ENCODE measurements around the gene PLOD2.

The PLOD2 gene

DNA sequence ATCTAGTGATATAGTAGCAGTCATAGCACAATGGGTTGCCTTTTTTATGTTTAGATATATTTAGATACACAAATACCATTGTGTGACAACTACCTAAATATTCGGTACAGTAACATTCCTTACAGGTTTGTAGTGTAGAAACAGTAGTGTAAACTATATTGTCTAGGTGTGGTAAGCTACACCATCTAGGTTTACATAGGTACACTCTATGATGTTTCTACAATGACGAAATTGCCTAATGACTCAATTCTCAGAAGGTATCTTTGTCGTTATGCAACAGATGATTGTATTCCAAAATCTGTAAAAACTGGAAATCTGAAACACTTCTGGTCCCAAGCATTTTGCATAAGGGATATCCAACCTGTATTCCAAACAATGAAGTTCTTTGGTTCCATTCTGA is 24.3 kb downstream of the PLOD2 start:
- no peak overlapping the region for H3K4ac ChIP-seq (ENCODE audit: low read depth, low read length)
- no peaks in the 10 kb centered on the region for H3K27me3 ChIP-seq (ENCODE audit: insufficient read depth, low read length)
- no peak overlapping the region for H2BK120ac ChIP-seq (ENCODE audit: insufficient read depth, low read length, poor library complexity)
- no peak overlapping the region for H4K12ac ChIP-seq (ENCODE audit: low read depth, low read length)
- H3K14ac ChIP-seq (ENCODE audit: low read length), result no peak overlapping the region
- no peak overlapping the region for H2AFZ ChIP-seq (ENCODE audit: insufficient read depth, low read length, poor library complexity)
- H3K9ac ChIP-seq (ENCODE audit: low read length), result no peak overlapping the region
- no peak overlapping the region for H3K18ac ChIP-seq (ENCODE audit: low read length)
- H3K9me3 ChIP-seq (ENCODE audit: insufficient read depth, low read depth, low read length), result no peaks in the 10 kb centered on the region
- no peaks in the 10 kb centered on the region for H3K79me2 ChIP-seq (ENCODE audit: control insufficient read depth, insufficient read depth, low read length, poor library complexity)
- H3K23ac ChIP-seq (ENCODE audit: low read length), result no peak overlapping the region
- no peak overlapping the region for H3K4me3 ChIP-seq (ENCODE audit: low read depth, low read length)
- H3K36me3 ChIP-seq (ENCODE audit: control insufficient read depth in 1 of 2, insufficient read depth in 2 of 2, low read length in 2 of 2), result no peaks in the 10 kb centered on the region
- no peak overlapping the region for H4K8ac ChIP-seq (ENCODE audit: low read depth, low read length)
- no CpG with 5 or more reads among the region's 3 CpGs for WGBS (ENCODE audit: extremely low coverage, insufficient coverage, insufficient read length)
- no peak overlapping the region for H2AK5ac ChIP-seq (ENCODE audit: low read length)
- peak in 1 of 2 donors; percentile 93 for DNase-seq
- H3K27ac ChIP-seq (ENCODE audit: low read depth, low read length), result no peak overlapping the region
- H2BK5ac ChIP-seq (ENCODE audit: low read depth, low read length, poor library complexity), result no peak overlapping the region
- no peak overlapping the region for H4K91ac ChIP-seq (ENCODE audit: low read depth, low read length)
- no peaks in the 10 kb centered on the region for H3K4me1 ChIP-seq (ENCODE audit: control insufficient read depth in 1 of 2, insufficient read depth in 2 of 2, low read length in 2 of 2)
- no peaks in the 10 kb centered on the region for H3K79me1 ChIP-seq (ENCODE audit: low read length)
- no peak overlapping the region for H2BK12ac ChIP-seq (ENCODE audit: low read length)
- no peak overlapping the region for H3K4me2 ChIP-seq (ENCODE audit: low read length)

DNA sequence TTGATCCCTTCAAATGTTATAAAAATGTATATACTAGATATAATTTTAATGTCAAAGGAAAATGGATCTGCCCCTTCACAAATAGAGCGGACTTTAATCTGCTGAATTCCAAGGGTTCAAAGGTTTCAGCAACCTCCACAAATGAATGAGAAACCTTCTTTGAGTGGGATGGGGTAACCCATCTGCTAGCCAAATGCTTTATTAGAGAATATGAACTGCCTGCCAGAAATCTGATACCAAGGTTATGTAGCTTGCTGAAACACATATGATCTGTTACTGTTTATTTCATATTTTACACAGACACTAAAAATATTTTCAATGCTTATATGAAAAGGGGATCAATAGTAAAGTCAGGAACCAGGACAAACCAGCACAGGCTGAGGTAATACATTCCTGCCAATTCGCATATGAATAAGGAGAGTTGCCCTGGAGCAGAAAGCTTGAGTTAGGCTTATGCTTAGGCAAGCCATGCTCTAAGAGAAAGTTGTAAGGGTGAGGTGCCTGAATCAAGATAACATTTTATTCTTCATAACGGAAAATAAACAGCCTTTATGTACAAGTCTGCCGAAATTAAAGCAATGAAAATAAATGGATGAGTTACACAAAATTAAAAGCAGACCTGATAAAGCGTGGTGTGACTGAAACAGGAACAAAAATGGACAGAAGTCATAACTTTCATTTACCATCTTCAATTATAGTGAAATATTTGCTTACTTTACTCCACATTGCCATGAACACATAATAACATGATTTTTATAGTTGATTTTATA is 26.5 kb downstream of the PLOD2 start:
- no peaks in the 10 kb centered on the region for H3K36me3 ChIP-seq (ENCODE audit: control insufficient read depth in 1 of 2, insufficient read depth in 2 of 2, low read length in 2 of 2)
- H3K9ac ChIP-seq (ENCODE audit: low read length), result no peak overlapping the region
- no peak overlapping the region for H2AFZ ChIP-seq (ENCODE audit: insufficient read depth, low read length, poor library complexity)
- no peak overlapping the region for H3K4ac ChIP-seq (ENCODE audit: low read depth, low read length)
- no peak overlapping the region for H3K18ac ChIP-seq (ENCODE audit: low read length)
- no peak overlapping the region for H2BK12ac ChIP-seq (ENCODE audit: low read length)
- no peak overlapping the region for H4K8ac ChIP-seq (ENCODE audit: low read depth, low read length)
- H3K79me2 ChIP-seq (ENCODE audit: control insufficient read depth, insufficient read depth, low read length, poor library complexity), result no peaks in the 10 kb centered on the region
- H3K9me3 ChIP-seq (ENCODE audit: insufficient read depth, low read depth, low read length), result no peaks in the 10 kb centered on the region
- H3K4me2 ChIP-seq (ENCODE audit: low read length), result no peak overlapping the region
- H3K4me1 ChIP-seq (ENCODE audit: control insufficient read depth in 1 of 2, insufficient read depth in 2 of 2, low read length in 2 of 2), result no peaks in the 10 kb centered on the region
- H3K27ac ChIP-seq (ENCODE audit: low read depth, low read length), result no peak overlapping the region
- no peak overlapping the region for H3K23ac ChIP-seq (ENCODE audit: low read length)
- H3K79me1 ChIP-seq (ENCODE audit: low read length), result no peaks in the 10 kb centered on the region
- no peak overlapping the region for H3K4me3 ChIP-seq (ENCODE audit: low read depth, low read length)
- no peak overlapping the region for H3K14ac ChIP-seq (ENCODE audit: low read length)
- H4K91ac ChIP-seq (ENCODE audit: low read depth, low read length), result no peak overlapping the region
- no CpG with 5 or more reads among the region's 5 CpGs for WGBS (ENCODE audit: extremely low coverage, insufficient coverage, insufficient read length)
- no peaks in the 10 kb centered on the region for H3K27me3 ChIP-seq (ENCODE audit: insufficient read depth, low read length)
- DNase-seq, result peak in 1 of 2 donors; percentile 35
- H2BK120ac ChIP-seq (ENCODE audit: insufficient read depth, low read length, poor library complexity), result no peak overlapping the region
- no peak overlapping the region for H2AK5ac ChIP-seq (ENCODE audit: low read length)
- H4K12ac ChIP-seq (ENCODE audit: low read depth, low read length), result no peak overlapping the region
- H2BK5ac ChIP-seq (ENCODE audit: low read depth, low read length, poor library complexity), result no peak overlapping the region

DNA sequence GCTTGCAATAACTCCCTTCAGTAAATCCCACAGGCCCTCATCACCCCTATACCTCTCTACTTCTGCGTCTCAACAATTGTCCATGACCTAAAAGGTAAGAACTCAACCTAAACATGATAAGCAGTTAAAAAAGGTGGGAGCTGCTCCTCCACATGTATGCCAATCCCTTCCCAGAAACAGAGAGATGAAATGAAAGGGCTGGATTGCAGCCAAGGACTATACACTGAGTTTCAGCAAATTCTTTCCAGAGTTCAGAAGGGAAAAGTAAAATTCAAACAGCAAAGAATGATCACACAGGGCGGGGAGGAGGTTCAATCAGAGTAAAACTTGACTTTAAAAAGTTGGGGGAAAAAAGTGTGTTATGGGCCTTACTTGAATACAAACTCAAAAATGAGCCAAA is 27.5 kb downstream of the PLOD2 start:
- no peaks in the 10 kb centered on the region for H3K79me1 ChIP-seq (ENCODE audit: low read length)
- peak overlapping the region; percentile 19 for H3K4ac ChIP-seq (ENCODE audit: low read depth, low read length)
- H3K27ac ChIP-seq (ENCODE audit: low read depth, low read length), result no peak overlapping the region
- no peak overlapping the region for H2AK5ac ChIP-seq (ENCODE audit: low read length)
- H3K4me2 ChIP-seq (ENCODE audit: low read length), result no peak overlapping the region
- H3K4me1 ChIP-seq (ENCODE audit: control insufficient read depth in 1 of 2, insufficient read depth in 2 of 2, low read length in 2 of 2), result no peaks in the 10 kb centered on the region
- no peak overlapping the region for H2BK12ac ChIP-seq (ENCODE audit: low read length)
- H3K18ac ChIP-seq (ENCODE audit: low read length), result no peak overlapping the region
- no peak overlapping the region for H3K23ac ChIP-seq (ENCODE audit: low read length)
- no peaks in the 10 kb centered on the region for H3K79me2 ChIP-seq (ENCODE audit: control insufficient read depth, insufficient read depth, low read length, poor library complexity)
- no peak overlapping the region for H2BK120ac ChIP-seq (ENCODE audit: insufficient read depth, low read length, poor library complexity)
- no peak overlapping the region for H3K9ac ChIP-seq (ENCODE audit: low read length)
- H3K36me3 ChIP-seq (ENCODE audit: control insufficient read depth in 1 of 2, insufficient read depth in 2 of 2, low read length in 2 of 2), result no peaks in the 10 kb centered on the region
- no peak overlapping the region for H3K4me3 ChIP-seq (ENCODE audit: low read depth, low read length)
- no peak overlapping the region for H4K91ac ChIP-seq (ENCODE audit: low read depth, low read length)
- no peaks in the 10 kb centered on the region for H3K27me3 ChIP-seq (ENCODE audit: insufficient read depth, low read length)
- no peak overlapping the region for H3K14ac ChIP-seq (ENCODE audit: low read length)
- no CpG with 5 or more reads among the region's 2 CpGs for WGBS (ENCODE audit: extremely low coverage, insufficient coverage, insufficient read length)
- no peak overlapping the region for H2BK5ac ChIP-seq (ENCODE audit: low read depth, low read length, poor library complexity)
- no peaks in the 10 kb centered on the region for H3K9me3 ChIP-seq (ENCODE audit: insufficient read depth, low read depth, low read length)
- H4K8ac ChIP-seq (ENCODE audit: low read depth, low read length), result no peak overlapping the region
- H4K12ac ChIP-seq (ENCODE audit: low read depth, low read length), result no peak overlapping the region
- DNase-seq, result peak; percentile 11 to 50
- no peak overlapping the region for H2AFZ ChIP-seq (ENCODE audit: insufficient read depth, low read length, poor library complexity)

DNA sequence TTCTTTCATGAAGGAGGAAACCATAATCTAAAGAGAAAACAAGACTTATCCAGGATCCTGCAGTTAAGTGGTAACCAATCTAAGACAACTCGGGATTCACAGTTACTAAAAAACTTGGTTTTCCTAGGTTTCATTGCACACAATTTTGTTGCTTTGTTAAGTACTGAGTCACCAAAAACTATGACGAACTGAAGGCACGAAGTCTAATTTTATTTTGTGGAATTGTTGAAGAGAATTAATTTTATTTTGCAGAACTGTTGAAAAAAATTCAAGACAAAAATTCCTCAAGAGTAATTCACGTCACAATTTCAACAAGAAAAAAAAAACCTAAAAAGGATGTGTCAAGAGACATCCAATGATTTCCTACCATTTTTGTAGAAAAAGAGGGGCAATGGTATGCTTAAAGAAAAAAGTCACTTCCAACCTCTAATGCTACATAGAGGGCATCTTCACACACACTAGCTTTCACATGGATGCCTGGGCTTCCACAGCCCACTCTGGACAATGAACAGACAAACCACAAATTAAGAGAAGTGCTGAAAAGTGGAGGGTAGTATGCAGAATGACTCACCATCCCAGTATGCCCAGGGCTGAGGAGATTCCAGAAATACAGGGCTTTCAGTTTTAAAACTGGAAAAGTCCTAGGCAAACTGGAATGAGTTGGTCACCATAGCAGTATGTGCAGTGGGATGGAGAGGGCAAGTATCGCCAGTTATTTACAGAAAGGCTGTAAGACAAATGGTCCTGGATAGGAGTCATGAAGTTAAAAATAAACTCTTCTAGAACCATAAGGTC is 29.2 kb downstream of the PLOD2 start:
- Histone ChIP-seq H4K12ac (ENCODE audit: low read depth, low read length) (no peak overlapping the region), H3K9me3 (ENCODE audit: insufficient read depth, low read depth, low read length) (no peaks in the 10 kb centered on the region), H2AFZ (ENCODE audit: insufficient read depth, low read length, poor library complexity) (no peak overlapping the region), H3K4me1 (ENCODE audit: control insufficient read depth in 1 of 2, insufficient read depth in 2 of 2, low read length in 2 of 2) (no peaks in the 10 kb centered on the region), H3K23ac (ENCODE audit: low read length) (no peak overlapping the region), H3K36me3 (ENCODE audit: control insufficient read depth in 1 of 2, insufficient read depth in 2 of 2, low read length in 2 of 2) (no peaks in the 10 kb centered on the region), H3K4me2 (ENCODE audit: low read length) (no peak overlapping the region), H2AK5ac (ENCODE audit: low read length) (no peak overlapping the region), H4K91ac (ENCODE audit: low read depth, low read length) (no peak overlapping the region), H3K4ac (ENCODE audit: low read depth, low read length) (no peak overlapping the region), H3K4me3 (ENCODE audit: low read depth, low read length) (no peak overlapping the region), H3K27me3 (ENCODE audit: insufficient read depth, low read length) (no peaks in the 10 kb centered on the region), H3K27ac (ENCODE audit: low read depth, low read length) (no peak overlapping the region), H2BK5ac (ENCODE audit: low read depth, low read length, poor library complexity) (no peak overlapping the region), H3K14ac (ENCODE audit: low read length) (no peak overlapping the region), H3K79me1 (ENCODE audit: low read length) (no peaks in the 10 kb centered on the region), H3K9ac (ENCODE audit: low read length) (no peak overlapping the region), H2BK12ac (ENCODE audit: low read length) (no peak overlapping the region), H3K79me2 (ENCODE audit: control insufficient read depth, insufficient read depth, low read length, poor library complexity) (no peaks in the 10 kb centered on the region), H3K18ac (ENCODE audit: low read length) (no peak overlapping the region), H2BK120ac (ENCODE audit: insufficient read depth, low read length, poor library complexity) (no peak overlapping the region), H4K8ac (ENCODE audit: low read depth, low read length) (no peak overlapping the region)
- DNase-seq, result peak; percentile 59 to 85
- WGBS (ENCODE audit: extremely low coverage, insufficient coverage, insufficient read length), result no CpG with 5 or more reads among the region's 5 CpGs
